ENCODE measurements around the gene KCNQ1. TPM values are rescaled to one million over a fixed set of nuclear protein-coding genes. Genes with fewer than 3 reads are reported as not detected.

The KCNQ1 gene
- total RNA-seq, 1 experiment from 2014 or later, result 10.7 TPM

- CTCF ChIA-PET, result no interaction called here
- Histone ChIP-seq H4K20me1 (ENCODE audit: insufficient read depth) (no peaks in the 10 kb centered on the region), H3K9me2 (ENCODE audit: insufficient read depth) (no peaks in the 10 kb centered on the region), H3K4me1 (ENCODE audit: control insufficient read depth in 1 of 2, insufficient read depth in 2 of 2, low read length in 2 of 2) (no peaks in the 10 kb centered on the region), H3K36me3 (ENCODE audit: control insufficient read depth in 1 of 2, insufficient read depth in 2 of 2, low read length in 2 of 2) (no peaks in the 10 kb centered on the region), H3K9ac (ENCODE audit: low read length) (no peak overlapping the region), H3K79me2 (ENCODE audit: insufficient read depth, low read length) (no peaks in the 10 kb centered on the region), H3K4me2 (ENCODE audit: low read length) (no peak overlapping the region), H3K27me3 (ENCODE audit: insufficient read depth, low read length) (no peaks in the 10 kb centered on the region), H3K9me3 (ENCODE audit: control insufficient read depth in 1 of 2, insufficient read depth in 1 of 2, low read depth in 1 of 2, low read length in 2 of 2) (no peaks in the 10 kb centered on the region), H3K27ac (ENCODE audit: low read depth, low read length) (no peak overlapping the region), H3K4me3 (replicated peaks in 1 of 2; ENCODE audit: low read depth in 1 of 2, low read length in 2 of 2) (no peak overlapping the region), H2AFZ (ENCODE audit: low read depth, low read length, poor library complexity, severe bottlenecking) (no peak overlapping the region)
- intact Hi-C loops (cut with micrococcal nuclease), result no loop called here
- ATAC-seq (no peak), DNase-seq (ENCODE audit: low read depth, low spot score) (no peak)
- POLR2A ChIA-PET, result no interaction called here
- RAD21 ChIA-PET (ENCODE audit: low non-redundant PET in 1 of 2, low total read pairs in 2 of 2, uncharacterized antibody in 2 of 2, unreplicated experiment in 2 of 2), result no interaction called here
- TF ChIP-seq JUND (IDR thresholded peaks at IDR 0.05) (no peak), SIN3A (IDR thresholded peaks at IDR 0.05; ENCODE audit: low read depth) (no peak), TCF7L2 (IDR thresholded peaks at IDR 0.05; ENCODE audit: borderline replicate concordance, extremely low read depth, insufficient read depth, insufficient read length) (no peak), REST (IDR thresholded peaks at IDR 0.05; ENCODE audit: low read depth) (no peak), EZH2phosphoT487 (IDR thresholded peaks at IDR 0.05; ENCODE audit: borderline replicate concordance) (no peak), ZBTB33 (IDR thresholded peaks at IDR 0.05; ENCODE audit: extremely low read depth, insufficient replicate concordance, low read length) (no peak), CTCF (IDR thresholded peaks at IDR 0.05 in 2 of 3, conservative IDR thresholded peaks at IDR 0.05 in 1 of 3; ENCODE audit: borderline replicate concordance in 1 of 3, insufficient read depth in 1 of 3, low read depth in 2 of 3, low read length in 2 of 3) (no peak), FOSL1 (IDR thresholded peaks at IDR 0.05; ENCODE audit: low read depth) (no peak), CEBPB (IDR thresholded peaks at IDR 0.05; ENCODE audit: low read depth) (no peak)
- BruUV-seq (replicated peaks), result no TSS peak
Measured at GRCh38 chr11:2551131-2551530, 106.3 kb downstream of the KCNQ1 start.
